Stimulated activated CD8-positive, alpha-beta memory T cell treated with anti-CD3 and anti-CD28 coated beads, Interleukin-7, amount 100 ng/mL, for 1 hour (primary cell): Measurements from ENCODE around the gene PRKCE.
A peak's percentile ranks its signal among the peaks of the same experiment; 100 is the strongest.

ENCODE experiments used
- DNase-seq, 2 donors: peaks; one replicate each; pipeline ENCODE4 v3.0.0-alpha.2; 2020; ENCODE audit warnings: low read depth in 2 of 2

Gene PRKCE

DNA sequence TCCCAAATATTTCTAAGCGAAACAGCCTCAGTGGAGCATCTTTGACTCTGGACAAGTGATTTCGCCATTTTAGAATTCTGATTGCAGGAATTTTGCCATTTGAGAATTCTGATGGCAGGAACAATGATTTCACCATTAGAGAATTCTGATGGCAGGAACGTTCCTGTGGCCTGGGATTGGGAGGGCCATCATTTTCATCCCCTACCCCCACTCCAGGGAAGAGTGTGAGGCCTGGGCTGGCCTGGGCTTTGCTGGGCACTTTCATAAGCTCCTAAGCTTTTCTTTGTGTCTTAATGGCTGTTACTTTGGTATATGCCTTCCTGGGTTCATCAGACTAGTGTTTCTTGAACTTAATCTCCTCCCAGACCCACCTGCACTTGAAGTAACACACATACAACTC lies 516.4 kb downstream of the PRKCE start:
- DNase-seq, result no peak

DNA sequence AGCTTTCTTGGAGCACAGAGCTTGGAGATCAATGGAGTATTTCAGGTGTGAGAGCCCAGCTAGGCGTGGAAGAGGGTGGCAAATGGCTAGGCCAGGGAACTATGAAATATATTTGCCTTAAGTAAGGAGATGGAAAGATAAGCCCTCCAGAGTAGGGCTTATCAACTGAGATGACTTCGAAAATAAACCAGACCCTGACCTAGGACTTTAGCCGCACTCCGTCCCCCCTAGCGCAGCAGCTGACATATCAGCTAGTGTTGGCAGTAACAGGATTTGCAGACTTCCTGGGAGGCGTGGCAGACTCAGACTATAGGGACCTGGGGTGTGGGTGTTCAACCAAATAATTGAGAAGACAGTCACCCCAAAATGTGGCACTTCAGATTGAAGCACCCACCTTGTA lies 518.0 kb downstream of the PRKCE start:
- no peak for DNase-seq

DNA sequence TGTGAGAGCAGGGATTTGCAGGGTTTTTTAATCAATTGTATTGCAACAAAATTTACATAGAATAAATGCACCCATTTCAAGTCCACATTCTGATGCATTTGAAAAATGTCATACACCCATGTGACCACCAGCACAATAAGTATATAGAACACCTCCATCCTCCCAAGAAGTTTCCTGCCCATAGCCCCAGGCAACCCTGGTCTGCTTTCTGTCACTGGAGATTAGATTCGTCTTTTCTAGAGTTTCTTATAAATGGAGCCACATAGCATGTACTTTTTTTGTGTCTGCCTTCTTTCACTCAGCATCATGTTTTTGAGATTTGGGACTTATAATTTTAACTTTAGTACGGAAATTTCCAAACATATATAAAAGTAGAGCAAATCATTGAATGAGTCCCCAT lies 518.6 kb downstream of the PRKCE start:
- no peak for DNase-seq

- no peak for DNase-seq
Observed at GRCh38 chr2:46170611-46171350, 519.3 kb downstream of the PRKCE start.

DNA sequence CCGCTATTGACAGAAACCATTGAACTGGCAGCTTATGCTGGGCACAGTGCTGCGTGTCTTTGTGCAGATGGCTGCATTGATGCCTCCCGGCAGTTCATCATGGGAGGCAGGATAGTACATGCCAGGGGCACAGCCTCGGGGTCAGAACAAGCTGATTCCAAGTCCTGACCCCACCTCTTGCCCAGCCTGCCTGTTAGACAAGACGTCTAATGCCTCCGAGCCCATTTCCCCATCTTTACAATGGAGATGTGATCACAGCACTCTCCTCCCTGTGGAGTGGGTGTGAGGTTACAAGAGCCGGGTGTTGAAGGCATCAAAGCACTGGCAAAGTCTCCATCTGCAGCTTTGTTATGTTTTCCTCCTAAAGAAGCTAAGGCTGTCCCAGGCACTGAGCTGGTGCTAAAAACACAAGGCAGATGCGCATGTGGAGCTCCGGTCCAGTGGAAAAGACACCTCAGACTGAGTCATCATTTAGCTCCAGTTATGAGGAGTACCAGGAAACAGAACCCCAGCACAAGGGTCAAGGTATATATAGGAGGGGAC lies 520.0 kb downstream of the PRKCE start:
- no peak for DNase-seq

DNA sequence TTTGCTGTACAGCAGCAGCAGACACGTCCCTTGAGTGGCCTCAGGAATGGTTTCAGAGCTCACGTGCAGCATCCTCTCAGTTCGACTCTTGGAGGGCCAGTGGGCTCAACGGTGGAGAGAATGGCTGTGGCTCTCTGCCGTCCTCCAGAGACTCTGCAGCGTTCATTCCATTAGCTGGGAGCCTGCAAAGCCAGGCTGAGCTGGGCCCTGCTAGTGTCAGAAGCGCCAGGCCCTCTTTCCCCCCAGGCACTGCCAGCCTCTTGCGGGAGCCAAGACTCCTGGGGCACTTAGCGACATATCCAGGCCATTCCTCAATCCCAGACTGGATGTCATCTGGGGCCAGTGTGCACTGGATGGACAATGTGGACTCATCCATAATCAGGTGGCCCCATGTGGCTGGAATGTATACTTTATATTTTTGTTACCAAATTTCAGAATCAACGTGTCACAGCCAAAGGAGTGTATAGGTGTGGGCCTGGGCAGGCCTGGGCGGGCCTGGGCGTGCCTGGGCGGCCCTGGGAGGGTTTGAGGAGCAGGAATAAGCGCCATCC lies 520.6 kb downstream of the PRKCE start:
- no peak for DNase-seq

DNA sequence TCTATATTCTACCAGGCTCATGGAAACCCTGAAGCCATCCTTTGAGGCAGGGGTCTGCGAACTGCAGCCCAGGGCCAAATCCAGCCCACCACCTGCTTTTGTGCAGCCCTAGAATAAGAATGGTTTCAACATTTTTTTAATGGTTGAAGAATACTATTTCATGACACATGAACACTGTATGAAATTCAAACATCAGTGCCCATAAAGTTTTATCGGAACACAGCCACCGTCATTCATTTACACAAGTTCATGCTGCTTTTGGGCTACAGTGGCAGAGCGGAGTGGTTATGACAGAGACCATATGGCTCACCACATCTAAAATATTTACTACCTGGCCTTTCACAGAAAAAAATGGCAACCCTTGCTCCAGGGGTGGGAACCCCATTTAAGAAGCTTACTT lies 521.6 kb downstream of the PRKCE start:
- DNase-seq, result no peak

- DNase-seq, result no peak
Observed at GRCh38 chr2:46173636-46174250, 522.3 kb downstream of the PRKCE start.

DNA sequence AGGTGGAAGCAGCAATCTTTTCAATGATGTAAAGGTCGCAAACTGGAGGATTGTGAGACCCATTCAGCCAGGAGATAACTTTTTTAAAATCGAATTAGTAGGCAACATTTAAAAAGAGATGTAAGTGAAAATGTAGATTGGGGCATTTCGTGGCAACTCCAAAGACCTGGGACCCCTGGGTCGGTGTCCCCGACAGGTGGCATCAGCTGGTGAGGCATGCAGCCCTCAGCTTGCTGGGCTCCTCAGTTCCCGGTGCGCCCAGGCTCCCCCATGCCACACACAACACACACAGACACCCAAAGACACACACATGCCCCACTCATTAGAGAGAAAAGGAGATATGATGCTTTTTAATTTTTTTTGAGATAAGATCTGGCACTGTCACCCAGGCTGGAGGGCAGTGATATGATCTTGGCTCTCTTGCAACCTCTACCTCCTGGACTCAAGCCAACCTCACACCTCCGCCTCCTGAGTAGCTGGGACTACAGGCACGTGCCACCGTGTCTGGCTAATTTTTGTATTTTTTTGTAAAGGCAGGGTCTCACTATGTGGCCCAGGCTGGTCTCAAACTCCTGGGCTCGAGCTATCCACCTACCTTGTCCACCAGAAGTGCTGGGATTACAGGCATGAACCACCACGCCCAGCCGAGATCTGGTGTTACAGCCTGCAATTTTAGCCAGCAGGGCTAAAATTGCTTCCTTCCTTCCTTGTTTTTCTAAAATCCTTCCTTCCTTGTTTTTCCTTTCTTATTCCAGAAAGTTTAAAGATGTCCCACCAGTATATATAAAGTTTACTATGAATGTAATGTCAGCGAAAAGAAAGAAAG lies 523.1 kb downstream of the PRKCE start:
- no peak for DNase-seq

GRCh38 chr2:46175419-46175818 lies 523.9 kb downstream of the PRKCE start:
- DNase-seq, result no peak

DNA sequence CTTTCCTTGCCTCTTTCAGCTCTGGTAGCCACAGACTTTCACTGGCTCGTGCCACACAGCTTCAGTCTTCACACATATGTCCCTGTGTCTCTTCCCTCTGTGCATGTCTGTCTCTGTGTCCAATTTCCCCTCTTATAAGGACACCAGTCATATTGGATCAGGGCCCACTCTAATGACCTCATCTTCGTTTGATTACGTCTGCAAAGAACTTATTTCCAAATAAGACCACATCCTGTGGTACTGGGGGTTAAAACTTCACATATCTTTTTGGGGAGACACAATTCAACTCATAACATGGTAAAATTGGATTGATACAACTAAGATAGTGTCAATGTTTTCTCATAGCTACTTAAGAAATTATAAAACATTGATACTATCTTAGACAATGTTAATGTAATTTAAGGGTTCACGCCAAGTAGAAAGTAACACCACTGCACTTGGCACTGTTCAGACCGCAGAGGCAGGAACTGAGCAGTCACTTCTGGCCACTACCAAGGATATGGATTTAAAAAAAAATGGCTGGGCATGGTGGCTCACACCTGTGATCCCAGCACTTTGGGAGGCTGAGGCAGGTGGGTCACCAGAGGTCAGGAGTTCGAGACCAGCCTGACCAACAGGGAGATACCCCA lies 526.1 kb downstream of the PRKCE start:
- DNase-seq, result no peak

DNA sequence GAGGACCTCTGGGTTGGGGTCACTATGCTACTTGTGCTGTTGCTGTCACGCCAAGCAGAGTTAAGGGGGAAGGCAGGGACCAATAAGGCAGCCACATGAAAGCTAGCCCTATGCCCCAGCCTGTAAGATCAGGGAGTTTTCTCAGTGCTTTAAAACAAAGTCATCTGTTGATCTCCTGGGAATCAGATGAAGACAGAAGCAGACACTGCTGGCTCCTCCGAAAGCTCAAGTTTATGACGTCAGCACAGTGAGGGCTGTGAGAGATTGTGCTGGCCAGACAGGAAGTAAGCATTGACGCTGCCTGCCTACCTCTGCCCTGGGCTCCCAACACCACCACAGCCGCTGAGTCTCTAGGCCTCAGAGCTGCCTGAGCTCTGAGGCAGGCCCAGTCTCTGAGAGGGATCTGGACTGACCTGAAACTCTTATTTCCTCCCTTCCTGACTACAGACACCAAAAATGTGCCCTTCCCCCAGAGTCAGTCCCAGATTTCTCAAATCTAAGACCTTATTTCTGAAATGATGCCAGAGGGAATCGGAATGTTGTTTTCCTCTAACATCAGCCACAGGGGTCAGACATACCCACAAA lies 527.7 kb downstream of the PRKCE start:
- DNase-seq, result peak; percentile 6 to 12

DNA sequence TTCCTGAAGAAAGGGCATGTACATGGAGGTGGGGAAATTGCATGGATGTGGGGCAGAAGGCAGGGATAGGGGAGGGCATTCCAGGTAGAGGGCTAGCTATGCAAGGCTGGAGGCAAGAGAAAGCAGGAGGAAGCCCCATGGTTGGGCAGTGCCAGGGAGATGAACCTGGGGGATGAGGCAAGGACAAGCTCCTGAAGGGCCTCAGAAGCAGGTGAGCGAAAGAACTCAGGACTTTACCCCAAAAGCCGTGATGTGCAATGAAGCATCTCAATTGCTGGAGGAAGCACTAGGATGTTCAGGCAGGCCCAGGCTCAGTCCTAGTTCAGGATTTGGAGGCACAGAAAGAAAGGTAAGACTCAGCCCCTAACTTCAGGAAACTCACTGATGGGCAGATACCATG lies 528.7 kb downstream of the PRKCE start:
- DNase-seq, result no peak

- no peak for DNase-seq
Observed at GRCh38 chr2:46181306-46181705, 529.8 kb downstream of the PRKCE start.

DNA sequence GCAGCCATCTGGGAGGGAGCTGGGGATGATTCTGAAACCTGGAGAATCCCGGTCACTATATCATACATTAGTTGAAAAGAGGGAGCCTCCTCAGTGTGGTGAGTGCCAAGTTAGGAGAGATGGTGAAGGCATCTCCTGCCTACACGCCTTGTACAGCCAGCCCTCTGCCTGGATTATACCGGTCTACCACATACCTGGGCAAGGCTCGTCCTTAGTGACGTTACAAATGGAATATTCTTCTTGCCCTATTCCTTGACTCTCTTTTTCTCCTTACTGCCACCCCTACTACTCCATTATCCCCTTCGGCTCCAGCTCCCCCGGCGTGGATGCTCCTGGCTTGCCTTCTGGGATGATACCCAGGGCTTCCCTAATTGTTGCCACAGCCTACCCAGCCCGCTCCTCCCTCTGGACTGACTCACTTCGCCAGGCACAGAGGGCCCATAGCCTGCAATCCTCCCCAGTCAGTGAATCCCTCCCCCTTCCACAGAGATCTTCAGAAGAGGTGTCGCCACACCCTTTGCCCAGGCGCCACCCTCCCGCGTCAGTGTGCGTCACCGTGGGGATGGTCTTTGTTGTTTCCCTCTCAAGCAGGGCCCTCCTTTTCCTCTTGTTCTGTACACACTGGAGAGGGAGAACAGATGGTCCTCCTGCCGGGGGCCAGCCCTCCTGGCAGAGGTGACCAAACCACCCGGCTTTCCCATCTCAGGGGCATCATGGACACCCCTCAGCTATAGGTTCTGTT lies 530.5 kb downstream of the PRKCE start:
- DNase-seq, result no peak

DNA sequence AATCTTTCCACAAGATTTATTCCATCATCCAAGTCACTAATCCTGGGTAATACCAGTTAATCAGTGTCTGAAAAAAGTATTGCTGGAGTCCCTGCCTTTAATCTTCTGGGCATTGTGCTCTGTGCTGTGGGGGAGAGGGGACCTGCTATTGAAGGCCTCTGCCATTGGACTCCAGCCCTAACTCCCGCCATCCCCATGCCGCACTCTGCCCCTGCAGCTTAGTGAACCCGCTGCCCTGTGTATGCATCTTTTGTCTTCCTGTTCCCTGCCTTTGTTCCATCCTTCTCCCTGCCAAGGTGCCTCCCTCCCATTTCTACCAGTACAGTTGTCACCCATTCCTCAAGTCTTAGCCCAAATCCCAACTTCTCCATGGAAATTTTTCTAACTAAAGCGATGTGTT lies 532.0 kb downstream of the PRKCE start:
- no peak for DNase-seq

- no peak for DNase-seq
Observed at GRCh38 chr2:46184794-46185583, 533.5 kb downstream of the PRKCE start.

DNA sequence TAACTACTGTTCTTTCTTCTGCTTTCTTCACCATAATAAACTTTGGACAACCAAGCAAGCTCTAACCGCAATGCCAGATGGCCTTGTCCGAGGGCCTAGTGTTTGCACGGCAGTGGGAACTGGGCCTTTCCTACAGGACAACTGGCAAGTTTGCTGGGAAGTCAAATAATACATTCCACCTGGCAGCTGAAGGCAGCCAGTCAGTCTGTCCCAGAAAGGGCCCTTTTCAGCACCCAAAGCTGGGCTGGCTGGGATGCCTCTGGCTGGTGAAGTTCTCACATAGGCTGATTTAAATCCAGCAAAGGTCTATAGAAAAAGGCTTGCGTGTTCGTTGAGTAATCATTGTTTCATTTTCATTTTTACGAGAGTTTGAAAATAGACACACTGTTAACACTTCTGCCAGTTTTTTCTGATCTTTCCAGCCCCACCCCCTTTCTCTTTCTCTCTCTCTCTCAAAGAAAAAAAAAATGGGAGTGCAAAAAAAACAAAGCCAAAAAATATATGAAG lies 535.7 kb downstream of the PRKCE start:
- DNase-seq, result no peak

- no peak for DNase-seq
Observed at GRCh38 chr2:46188041-46188716, 536.7 kb downstream of the PRKCE start.
